ENCODE data around the gene PTGER3. TPM values are rescaled to one million over a fixed set of nuclear protein-coding genes. Genes with fewer than 3 reads are reported as not detected.
"Not testable (repeated sequence)": the region's sequence is repeated elsewhere in the genome, so short reads cannot be mapped to it uniquely, and the experiment has no call there.

The PTGER3 gene
- polyA plus RNA-seq, 10 donors = 0.69 to 4.4 (median 1.8) TPM

DNA sequence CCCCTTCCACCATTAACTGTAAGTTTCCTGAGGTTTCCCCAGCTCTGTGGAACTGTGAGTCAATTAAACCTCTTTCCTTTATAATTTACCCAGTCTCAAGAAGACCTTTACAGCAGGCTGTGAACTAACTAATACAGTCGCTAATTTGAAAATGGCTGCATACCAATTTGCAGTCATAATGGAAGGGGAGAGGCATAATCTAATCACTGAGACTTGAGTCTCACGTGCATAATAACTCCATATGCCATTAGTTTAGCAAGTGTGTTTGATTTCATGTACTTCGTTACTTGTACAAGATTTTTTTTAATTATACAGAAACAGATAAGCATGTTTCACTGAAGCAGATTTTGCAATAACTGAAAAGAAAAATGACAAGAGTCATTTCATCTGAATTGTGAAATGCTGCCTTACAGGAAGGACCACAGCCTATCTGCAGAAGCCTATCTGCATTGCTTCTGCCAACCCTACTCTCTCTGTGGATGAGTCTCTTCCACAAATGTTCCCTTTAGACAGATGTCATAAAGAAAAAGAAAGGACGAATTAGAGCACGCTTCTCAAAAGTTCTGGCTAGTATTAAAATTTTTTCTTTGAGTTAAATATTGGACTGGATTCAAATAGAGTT is 99.1 kb downstream of the PTGER3 start:
- DNase-seq = no peak

DNA sequence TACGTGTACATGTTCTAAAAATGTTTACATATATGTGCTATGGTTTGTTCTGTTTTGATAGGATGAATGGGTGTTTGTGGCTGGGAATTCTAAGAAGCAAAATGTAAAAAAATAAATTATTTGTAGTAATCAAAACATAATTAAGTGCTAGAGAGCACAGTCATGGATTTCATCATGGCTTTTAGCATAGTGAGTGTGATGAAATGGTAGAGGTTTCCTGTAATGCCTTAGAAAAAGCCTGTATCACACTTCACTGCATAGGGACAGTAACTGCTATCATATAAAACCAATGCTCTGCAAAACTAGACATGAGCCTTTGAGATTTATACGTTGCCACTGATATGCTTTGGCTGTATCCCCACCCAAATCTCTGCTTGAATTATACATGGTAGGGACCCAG is 99.8 kb downstream of the PTGER3 start:
- DNase-seq = no peak

GRCh38 chr1:70945676-70946075 is 101.9 kb downstream of the PTGER3 start:
- no peak for DNase-seq

DNA sequence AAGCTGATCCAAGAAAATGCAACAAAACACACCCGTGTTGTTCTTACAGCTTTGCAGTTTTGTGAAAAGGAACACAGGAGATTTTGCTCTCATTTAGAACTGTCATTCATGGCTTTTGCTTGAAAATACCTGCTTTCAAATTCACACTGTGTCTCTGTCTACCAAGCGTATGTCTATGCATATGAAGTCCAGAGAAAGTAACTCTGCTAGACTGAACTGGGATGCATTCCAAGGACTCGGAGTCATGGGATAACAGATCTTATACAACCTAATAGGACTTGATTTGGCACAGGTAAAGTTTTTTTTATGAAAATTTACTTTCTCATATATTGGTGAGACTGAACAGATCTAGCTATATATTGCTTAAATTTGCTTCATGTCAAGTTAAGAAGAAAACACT is 102.4 kb downstream of the PTGER3 start:
- peak in 2 of 3 donors; percentile 10 to 22 for DNase-seq

DNA sequence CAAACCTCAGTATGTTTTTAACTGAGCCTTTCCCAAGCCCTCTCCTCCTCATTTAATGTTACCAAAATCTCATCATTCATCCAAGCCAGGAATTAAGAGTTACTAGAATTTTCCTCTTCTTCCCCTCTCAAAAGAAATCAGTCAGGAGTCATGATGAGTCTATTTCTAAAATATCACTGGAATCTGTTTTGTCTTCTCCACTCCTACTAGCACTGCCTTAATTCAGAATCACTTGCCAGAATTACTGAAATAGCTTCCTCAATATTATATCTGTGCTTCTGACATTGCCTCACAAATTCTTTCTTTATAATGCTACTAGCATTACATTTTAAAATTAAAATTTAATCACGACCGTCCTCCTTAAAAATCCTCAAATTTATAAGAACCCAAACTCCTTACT is 106.1 kb downstream of the PTGER3 start:
- no peak for DNase-seq

GRCh38 chr1:70940398-70940797 is 107.2 kb downstream of the PTGER3 start:
- DNase-seq = not testable (repeated sequence)

DNA sequence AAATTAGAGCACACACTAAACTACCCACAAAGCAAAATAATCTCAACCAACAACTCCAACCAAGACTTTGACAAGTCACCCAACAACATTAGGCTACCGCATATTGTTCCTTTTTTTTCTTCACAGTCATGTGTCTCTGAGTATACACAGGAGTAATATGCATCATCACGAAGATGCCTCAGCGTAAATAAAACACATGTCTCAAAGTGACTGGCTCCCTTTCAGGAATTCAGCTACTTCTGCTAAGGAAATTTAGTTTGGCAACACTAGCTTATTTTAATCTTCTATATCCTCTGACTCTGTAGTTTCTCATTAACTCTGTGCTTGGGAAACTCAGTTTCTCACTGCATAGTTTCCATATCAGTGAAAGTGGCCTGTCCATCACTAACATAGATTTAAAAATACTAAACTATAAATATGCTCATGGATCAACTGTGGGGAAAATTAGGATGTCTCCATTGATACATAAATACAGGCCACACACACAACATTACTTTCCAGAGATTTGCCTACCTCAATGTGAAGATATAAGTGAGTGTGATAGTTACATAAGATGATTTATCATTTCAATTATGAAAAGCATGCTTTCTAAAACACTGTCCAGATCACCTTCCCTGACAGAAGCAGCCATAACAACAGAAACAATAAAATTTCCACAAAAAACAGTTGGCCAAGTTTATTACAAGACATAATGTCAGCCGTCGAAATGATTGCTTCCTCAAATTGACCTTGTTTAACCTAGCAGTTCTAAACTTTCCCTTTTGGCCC is 113.2 kb downstream of the PTGER3 start:
- peak in 2 of 3 donors; percentile 3 to 26 for DNase-seq

DNA sequence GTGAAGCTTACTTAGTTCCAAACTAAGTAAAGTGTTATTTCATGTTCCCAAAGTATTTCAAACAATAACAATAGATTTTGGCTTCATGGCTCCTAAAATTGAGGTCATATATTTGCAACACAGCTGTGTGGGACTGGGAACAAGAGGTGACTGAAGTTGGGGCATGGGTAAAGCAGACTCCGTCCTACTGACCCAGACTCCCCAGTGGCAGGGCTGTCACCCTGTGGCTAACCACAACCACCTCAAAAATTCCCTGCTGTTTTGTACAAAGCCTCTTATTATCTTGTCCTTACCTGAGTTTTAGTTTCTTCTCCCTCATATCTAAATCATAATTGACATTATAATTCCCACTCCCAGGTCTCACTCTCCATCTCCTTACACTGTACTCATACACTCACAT is 117.6 kb downstream of the PTGER3 start:
- DNase-seq = no peak

DNA sequence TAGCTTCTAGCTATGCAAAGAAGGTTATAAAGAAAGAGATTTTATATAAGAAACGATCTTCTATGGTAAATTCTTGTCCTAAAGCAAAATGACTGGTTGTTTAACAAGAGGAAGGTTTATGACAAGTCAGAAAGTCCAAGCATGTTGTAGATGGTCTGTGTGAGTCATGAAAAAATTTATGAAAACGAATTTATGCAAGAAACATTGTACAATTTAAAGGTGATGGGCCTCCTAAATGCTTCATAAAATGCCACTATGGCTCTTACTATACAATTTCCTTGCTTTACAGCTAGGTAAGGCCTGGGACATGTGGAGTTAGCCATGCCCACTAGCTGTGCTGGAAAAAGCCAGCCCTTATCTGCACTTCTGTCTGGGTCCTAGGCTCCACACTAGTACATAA is 125.4 kb downstream of the PTGER3 start:
- DNase-seq = no peak

Other genes with a start within 250 kb of the PTGER3 start
- gene ZRANB2, start 33.2 kb upstream of the PTGER3 start, polyA plus RNA-seq (ENCODE audit: insufficient read length in 10 of 10) = 100 to 1,000 TPM in 4 of 10 donors, 10 to 100 TPM in 6; 76.6 to 152 (median 99.1) TPM

All from muscle of back (tissue), 11 donors.